Stimulated activated CD4-positive, alpha-beta T cell treated with anti-CD3 and anti-CD28 coated beads, Interleukin-15, amount 100 ng/mL, for 48 hours (primary cell): Measurements from ENCODE around the gene KLF13.

Experiments
- DNase-seq, 2 donors: peaks; one replicate each; pipeline ENCODE4 v3.0.0-alpha.2; 2020; ENCODE audit warnings: low read depth in 2 of 2

KLF13 gene

DNA sequence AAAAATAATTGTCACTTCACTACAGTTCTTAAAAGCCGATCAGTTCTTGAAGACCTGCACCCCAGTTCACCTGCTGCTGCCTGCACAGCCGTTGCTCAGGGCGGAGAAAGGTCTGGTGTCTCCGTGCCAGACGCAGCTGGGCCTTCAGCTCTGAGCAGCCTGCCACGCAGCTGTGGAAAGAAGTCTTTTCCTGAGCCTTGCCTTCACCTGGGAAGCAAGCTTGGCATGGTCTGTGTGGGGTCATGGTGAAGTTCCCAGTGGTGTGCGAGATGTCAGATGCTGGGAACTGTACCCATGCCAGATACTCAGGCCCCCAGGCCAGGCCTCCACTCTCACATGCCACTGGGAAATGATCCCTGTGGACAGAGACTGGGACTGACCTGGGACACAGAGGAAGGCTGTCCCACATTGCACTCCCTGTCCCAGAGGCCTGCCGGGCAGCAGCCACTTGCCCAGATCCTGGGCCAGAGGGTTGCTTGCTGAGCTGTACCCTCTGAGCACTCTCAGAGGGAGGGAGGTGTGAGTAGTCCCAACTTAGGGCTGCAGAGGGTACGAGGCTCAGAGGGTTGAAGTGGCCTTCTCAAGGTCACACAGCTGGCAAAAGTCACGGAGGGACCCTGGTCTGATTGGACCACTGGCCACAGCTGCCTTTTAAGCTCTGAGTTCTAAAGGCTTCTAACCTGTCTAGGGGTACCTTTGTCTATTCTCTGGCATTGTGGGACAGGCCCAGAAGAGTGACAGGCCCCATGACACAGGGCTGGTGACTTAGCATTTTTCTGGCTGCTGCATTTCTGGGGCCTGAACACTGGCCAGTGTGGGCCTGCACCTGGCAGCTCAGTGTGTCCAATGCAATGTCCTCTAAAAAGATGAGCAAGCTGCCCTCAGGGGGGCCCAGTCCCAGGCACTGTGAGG is 55.4 kb downstream of the KLF13 start:
- DNase-seq: no peak

DNA sequence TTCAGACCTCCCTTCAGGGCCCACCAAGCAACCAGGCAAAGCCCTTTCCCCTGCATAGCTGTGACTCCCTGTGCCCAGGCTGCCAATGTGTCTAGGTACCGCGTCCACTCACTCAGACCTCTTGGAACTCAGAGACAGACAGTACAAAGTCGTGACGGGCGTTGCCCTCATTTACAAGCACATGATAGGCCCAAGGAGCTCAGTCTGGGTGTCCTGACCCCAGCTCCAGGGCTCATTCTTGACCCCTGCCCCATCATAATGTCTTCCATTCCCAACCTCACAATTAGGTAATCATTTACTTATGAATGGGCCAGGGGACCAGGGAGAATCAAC is 56.0 kb downstream of the KLF13 start:
- no peak for DNase-seq

DNA sequence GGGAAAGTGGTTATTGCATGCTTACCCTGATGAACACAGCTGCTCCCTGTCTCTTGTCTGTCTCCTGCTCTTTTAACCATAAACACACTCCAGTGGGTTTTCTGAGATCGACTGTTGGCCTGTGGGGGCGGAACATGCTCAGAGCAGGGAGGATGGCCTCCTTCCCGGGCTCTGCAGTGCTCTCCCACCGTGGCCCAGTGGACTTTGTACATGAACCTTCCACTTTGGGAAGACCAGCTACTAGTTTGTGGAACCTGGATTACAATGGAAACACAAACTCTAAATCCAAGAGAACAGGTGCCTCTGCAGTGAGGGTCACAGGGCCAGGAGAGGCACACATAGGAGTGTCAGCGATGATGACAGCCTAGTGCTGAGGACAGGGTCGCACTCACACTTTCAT is 56.5 kb downstream of the KLF13 start:
- DNase-seq: no peak

DNA sequence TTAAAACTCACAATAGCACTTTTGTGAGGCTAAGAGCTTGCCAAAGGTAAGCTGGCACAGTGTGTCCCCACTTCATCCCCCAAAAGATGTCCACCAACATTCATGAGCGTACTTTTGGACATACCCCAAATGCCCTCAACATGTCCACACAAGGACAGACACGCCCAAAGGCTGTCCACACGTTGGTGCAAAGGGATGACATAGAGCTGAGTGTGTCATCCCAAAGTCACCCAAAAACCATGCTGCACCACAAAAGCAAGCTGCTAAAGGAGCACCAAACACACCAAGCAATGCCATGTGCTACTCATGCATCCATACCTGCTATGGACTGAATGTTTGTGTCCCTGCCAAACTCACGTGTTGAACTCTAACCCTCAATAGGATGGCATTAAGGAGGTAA is 57.9 kb downstream of the KLF13 start:
- DNase-seq: no peak

DNA sequence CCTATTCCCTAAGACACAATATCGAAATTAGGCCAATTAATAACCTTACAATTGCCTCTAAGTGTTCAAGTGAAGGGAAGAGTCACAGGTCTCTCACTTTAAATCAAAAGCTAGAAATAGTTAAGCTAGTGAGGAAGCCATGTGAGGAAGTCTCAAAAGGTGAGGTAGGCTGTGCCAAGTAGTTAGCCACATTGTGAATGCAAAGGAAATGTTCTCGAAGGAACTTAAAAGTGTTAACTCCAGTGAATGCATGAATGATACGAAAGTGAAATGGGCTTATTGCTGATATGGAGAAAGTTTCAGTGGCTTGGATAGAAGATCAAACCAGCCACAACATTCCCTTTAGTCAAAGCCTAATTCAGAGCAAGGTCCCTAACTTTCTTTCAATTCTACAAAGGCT is 59.1 kb downstream of the KLF13 start:
- no peak for DNase-seq

DNA sequence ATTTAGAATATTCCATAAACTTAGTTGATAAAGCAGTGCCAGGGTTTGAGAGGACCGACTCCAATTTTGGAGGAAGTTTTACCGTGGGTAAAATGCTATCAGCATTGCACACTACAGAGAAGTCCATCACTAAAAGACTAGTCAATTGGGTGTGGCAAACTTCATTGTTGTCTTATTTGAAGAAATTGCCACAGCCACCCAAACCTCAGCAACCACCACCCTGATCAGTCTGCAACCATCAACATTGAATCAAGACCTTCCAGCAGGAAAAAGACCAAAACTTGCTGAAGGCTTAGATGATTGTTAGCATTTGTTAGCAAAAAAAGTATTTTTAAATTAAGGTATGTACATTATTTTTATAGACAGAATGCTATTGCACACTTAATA is 60.5 kb downstream of the KLF13 start:
- DNase-seq: no peak

DNA sequence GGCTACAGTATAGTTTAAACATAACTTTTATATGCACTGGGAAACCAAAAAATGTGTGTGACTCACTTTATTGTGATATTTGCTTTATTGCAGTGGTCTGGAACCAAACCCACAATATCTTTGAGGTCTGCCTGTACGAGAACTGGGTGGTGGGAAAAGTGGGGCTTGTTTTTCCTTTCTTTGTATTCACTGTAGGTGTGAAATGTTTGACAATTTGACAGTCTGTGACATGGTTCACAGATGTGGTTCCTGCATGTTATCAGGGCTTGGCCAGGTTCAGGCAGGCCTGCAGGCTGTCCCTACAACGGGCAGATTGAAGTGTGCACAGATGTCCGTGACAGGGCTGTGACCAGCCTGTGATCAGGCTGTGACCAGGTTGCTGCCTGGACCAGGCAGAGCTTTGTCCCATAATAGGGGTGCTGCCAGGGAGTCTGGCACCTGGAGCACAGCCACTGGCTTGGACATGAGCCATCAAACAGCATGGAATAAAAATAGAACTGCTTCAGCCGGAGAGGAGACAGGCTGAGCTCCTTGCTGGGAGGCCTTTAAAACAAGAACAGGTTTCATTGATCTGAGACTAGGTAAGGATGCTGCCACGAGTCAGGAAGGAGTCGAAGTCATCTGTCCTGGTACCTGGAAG is 61.0 kb downstream of the KLF13 start:
- DNase-seq: no peak

DNA sequence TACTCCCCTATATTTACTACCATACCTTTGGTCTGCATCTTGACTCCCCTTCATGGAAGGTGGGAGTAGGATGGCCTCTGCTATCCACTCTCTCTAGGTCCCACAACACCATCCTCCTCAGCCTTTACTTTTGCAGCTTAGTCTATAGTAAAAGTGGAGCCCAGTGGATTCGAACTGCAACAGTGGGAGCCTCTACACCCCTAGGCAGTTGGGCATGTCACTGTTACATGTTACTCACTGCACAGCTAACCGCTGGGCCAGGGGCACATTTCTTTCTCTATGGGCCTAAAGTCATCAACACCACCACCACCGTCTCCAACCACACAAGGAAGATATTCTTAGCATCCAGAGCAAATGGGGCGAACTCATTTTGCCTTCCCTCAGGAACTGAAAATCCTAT is 62.9 kb downstream of the KLF13 start:
- no peak for DNase-seq

DNA sequence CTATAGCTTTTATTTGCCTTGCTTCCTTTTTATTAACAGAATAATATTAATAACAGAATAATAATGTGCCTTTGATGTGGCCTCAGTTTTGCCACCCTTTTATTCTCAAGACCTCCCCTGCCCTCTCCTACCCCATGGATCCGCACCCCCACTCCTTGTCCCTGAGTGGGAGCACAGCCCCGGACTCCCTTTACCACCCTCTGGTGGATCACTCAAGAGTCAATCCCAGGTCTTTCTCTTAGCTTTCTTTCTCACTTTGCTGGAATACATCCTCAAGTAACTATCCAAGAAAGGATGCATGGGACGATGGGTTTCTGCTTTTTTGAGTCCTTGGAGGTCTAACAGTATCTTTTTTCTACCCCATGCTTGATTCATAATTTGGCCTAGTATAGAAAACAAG is 63.4 kb downstream of the KLF13 start:
- DNase-seq: no peak

DNA sequence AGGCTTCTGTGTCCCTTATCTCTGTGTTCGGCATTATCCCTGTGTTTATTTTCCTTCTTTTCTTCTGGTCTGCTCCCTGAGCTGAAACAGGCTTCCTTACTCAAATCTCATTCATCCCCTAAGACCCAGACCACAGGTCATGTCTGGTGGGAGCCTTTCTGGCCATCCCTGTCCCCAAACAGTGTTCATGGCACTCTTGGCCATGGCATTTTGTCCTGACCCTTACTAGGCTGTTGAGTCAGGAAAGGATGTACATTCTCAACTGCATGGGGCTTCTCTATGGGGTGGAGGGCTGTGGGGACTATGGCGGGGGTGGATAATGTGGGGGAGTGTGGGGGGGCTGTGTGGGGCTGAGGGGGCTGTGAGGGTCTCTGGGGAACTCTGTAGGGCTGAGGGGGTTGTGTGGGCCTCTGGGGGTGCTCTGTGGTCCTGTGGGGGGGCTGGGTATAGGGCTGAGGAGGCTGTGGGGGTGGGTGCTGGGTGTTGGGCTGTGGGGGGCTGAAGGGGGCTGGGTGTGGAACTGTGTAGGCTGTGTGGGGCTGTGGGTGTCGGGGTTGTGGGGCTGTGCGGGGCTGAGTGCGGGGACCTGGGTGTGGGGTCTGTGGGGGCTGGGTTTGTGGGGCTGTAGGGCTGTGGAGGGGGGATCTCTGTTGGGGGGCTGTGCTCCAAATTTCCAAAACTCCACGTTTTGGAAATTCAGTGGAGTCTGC is 64.3 kb downstream of the KLF13 start:
- DNase-seq: no peak

DNA sequence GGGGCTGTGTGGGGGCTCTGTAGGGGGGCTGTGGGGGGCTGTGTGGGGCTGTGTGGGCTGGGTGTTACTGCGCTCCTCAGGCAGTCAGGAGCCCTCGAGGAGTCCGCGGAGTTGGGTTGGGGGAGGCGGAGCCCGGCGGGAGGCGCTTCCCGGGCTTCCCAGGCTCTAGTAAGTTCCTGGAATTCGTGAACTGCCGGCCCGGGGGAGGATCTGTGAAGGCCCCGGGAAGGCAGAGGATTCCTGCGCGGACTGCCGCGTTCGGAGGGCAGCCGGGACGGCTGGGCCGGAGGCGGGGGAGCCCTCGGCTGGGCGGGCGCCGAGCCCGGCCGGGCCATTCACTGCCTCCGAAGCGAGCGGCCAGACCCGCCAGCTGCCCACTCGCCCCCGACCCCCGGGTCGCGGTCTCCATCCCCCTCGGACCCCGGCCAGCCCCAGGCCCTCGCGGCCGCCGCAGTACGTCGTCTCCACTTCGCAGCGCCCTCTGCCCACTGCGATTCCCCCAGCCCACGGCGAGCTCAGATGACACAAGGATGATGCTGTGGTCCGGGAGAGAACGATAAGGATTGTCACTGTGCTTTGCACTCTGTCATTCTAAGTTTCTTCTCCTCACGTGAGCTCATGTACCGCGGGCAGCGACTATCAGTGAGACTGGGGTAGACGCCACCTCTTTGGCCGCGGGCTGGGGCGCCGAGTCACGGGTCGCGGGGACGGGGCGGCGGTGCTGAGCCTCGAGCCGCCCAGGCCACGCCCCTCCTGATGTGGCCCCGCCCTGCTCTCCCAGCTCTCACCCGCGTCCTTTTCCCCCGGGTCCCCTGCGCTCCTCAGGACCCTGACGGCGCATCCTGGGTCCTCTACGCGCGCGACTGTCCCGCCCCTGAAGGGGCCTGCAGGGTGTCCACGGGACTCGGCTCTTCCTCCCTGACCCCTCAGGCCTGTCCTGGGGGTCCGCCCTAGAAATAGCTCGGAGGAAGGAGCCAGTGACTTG is 65.3 kb downstream of the KLF13 start:
- DNase-seq: peak; percentile 55 to 76

DNA sequence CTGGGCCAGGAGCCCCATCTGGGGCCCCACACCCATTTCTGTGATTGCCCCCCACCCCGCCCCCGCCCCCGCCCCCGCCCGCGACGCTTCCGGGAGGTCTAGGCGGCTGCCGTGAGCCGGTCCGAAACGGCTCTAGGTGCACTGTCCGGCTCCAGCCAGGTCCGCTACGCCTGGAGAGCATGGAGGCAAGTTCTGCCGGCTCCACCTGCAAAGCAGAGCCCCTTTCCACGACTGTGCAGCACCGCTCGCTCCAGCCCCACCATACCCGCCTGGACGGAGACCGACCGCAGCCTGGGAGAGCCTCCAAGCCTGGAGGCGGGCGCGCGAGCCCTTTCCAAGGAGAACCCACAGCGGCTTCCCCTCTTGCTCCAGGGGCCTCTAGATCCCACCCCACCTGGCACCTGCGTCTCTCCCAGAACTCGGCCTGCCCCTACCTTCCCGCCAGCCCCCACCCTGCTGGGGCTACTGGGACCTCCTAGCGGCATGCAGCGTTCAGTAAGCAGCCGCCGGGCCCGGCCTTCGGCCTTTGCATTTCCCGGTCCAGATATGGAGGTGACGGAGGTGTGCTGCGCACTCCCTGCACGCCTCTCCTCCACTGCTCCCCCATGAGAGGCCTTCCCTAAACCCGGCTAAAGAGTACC is 66.2 kb downstream of the KLF13 start:
- no peak for DNase-seq

DNA sequence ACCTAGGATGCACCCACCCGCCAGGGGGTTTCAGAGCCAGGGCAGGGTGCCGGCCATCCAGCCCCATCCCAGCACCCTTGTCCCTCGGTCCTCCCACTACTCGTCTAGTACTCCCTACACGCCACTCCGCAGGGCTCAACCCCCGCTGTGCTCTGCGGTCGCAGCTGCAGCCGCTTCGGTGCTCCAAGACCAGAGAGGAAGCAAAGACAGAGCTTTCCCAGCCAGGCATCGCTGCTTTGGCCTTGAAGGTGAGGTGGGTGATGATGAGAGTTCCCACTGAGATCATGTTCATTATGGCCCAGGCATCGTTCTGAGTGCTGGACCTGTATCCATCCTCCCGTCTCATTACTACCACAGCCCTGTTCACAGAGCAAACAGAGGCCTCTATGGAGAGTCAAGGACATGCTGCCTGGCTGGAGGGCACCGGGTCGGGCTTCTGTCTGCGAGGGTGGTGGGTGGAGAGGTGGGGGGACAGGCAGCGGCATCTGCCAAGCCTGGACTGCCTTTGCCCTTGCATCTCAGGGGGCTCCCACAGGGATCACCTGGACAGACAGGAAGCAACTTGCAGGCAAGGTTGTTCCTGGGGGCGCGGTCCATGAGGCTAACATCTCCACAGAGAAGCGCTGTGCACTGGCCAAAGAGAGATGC is 66.9 kb downstream of the KLF13 start:
- DNase-seq: no peak

DNA sequence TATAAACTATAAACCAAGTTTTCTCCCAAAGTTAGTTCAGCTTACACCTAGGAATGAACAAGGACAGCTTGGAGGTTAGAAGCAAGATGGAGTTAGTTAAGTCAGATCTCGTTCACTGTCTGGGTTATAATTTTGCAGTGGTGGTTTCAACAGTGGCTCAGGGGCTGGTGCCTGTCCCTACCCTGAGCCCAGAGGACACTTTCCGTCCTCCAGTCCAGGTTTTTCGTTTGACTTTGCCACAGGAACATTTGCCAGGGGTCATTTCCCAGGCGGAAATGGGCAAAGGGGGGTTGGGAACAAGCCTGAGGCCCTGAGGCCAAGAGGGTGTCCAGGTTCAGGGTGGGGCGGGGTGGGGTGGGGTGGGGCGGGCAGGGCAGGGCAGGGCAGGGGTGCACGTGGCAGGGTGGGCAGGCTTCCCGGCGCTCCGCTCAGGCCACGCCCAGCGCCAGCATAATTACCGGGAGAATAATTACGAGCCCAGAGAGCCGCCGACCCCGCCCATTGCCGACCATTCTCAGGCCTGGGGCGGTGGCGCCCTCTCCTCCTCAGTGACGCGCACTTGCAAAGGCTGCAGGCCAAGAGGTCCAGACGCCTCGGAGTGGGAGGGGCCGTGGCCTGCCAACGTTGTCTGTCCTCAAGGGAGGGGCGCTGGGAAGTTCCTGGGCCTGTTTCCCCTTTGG is 70.4 kb downstream of the KLF13 start:
- no peak for DNase-seq

DNA sequence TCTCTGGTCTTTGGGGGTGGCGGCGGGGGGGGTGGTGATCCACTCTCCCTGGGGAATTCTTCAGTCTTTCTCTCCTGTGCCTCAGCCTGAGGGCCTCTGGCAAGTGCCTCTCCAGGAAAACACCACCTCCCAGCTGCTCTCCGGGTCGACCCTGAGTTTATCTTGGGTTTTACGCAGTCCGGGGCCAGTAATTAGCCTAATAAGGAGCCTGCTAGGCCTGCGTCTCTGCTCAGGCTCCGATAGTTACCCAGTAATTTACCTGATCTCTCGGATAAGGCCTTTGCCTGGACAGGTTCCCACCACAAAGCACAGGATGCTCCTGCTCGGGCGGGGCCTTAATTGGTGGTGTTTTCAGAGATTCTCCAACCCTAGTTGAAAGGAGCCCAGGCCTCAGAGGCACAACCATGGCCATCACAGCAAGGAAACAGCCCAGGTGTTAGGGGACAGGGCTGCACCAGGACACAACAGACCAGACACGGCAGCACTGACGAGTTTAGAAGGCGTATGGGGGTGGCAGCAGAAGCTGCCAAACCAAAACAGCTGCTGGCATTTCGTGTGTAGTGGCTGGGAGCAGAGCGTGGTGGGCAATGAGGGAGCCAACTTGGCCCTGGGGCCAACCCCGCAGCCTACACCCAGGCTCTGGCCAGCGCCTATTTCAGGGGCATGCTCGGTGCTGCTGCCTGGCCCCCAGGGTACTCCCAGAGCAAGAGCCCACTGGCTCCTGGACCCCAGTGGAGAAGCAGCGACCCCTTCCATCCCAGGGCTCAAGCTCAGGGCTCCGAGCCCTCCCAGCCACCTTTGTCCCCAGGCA is 71.4 kb downstream of the KLF13 start:
- no peak for DNase-seq

DNA sequence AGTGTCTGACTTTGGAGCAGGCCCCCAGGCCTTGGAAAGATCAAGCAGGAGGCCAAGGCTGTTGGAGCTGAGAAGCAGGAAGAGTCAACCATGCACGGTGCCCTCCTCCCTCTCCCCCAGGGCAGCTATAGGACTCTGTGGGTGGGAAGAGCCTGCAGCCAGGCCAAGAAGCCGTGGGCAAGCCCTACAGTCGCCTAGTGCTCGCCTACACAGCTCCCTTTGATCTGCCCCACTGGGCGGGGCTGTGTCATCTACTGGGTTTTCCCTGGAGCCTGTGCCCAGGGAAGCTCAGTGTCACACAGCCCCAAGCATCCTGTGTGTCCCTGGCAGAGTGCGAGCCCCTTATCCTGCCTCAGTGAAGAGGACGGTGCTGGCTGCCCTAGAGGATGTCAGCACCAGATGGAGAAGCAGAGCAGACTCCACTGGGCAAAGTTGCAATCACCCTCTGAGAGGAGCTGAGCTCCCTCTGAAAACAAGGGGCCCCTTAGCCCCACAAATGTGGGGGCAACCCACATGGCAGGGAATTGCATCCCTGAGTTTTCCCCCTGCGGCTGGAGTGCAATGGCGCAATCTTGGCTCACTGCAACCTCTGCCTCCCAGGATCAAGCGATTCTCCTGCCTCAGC is 72.2 kb downstream of the KLF13 start:
- DNase-seq: no peak

DNA sequence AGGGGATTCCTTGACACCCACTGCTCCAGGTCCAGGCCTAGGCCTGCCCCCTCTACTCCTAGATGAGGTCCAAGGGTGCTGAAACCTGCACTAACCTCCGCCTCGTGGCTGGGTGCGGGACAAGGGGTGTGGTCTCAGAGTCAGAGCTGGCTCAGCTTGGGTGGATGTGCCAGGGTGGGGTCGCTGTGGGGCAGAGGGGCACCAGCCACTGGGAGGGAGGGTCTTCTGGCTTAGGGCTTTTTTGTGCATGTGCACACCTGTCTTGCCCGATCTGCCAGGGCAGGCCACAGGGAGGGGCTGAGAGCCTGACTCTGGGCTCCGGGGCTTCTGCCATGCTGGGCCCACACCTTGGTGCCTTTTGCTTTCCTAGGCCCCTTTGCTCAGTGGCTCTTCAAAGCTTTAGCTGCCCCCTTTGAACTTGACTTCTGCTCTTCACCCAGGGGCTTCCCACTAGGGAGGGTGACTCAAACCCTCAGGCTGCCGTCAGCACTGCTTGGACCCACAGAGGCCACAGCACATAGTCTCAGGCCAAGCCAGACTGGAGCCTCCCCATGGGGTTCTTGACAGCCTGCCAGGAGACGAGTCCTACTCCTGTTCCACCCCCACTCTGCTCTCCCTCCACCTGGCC is 73.0 kb downstream of the KLF13 start:
- no peak for DNase-seq

DNA sequence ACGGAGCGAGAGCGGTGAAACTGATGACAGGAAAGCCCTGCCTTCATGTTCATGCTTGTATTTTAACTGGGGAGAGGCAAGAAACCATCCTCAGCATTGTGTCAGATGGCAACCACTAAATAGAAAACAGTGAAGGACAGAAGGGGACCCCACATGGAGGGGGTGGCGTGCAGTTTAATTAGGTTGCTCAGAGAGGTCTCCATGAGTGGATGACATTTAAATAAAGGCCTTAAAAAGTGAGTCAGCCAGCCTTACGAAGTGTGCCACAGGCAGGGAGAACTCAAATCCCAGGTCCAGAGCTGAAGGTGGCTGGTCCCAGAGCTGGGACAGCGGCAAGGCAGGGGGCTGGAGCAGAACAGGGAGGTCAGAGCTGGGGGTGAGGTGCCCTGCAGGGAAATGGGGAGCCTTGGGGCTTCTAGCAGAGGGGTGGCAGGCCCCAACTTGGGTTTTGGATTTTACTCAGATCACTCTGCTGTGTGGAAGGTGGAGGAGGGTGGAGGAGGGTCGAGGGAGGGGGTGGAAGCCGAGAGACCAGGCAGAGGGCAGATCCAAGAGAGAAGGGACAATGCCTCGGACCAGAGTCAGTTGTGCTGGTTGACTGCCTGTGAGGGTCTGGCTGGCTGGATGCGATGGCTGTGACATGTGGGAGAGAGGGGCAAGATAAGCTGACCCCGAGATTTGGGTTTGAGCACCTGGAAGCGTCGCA is 73.7 kb downstream of the KLF13 start:
- DNase-seq: no peak
